Measurements from ENCODE around the gene IFNA6.
"Not testable (repeated sequence)": the region's sequence is repeated elsewhere in the genome, so short reads cannot be mapped to it uniquely, and the experiment has no call there.

The IFNA6 gene

DNA sequence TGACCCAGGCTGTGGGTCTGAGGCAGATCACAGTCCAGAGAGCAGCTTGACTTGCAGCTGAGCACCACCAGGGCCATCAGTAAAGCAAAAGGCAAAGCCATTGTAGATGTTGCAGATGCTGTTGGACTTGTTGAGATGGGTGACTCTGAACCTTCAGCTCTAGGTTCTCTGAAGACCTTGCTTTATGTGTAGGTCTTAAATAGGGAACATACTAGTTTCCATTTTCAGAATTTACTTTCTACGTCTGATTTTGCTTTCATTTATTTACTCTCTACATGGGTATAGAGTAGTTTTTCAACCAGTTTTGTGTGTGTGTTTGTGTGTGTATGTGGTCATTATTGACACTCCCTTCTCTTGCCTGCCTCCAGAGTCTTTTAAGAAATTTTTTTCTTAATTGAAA, at the start of gene IFNA6:
Gene IFNA6, minus strand, starts transcription at position 101 of the 400 bp plus-strand sequence. Its CDS starts 0 bp downstream, at position 101.
- no peak for DNase-seq

DNA sequence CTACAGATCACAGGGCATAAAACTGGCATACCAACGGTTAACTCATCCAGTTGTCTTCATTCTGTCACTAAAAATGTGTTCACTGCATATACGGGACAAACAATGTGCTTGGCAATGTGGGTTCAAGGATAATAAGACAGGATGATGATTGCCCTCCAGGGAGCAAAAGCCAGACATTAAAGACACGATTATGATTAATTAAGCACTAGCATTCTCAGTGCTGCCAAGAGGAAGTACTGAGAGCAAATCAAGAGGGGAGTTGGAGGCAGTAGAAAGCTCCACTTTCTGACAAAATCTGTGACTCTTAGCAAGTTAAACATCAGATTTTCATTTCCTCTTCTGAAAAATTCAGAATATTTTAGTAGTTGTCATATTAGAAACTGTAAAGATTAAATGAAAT, 49.3 kb upstream of the IFNA6 start:
- no peak for DNase-seq

DNA sequence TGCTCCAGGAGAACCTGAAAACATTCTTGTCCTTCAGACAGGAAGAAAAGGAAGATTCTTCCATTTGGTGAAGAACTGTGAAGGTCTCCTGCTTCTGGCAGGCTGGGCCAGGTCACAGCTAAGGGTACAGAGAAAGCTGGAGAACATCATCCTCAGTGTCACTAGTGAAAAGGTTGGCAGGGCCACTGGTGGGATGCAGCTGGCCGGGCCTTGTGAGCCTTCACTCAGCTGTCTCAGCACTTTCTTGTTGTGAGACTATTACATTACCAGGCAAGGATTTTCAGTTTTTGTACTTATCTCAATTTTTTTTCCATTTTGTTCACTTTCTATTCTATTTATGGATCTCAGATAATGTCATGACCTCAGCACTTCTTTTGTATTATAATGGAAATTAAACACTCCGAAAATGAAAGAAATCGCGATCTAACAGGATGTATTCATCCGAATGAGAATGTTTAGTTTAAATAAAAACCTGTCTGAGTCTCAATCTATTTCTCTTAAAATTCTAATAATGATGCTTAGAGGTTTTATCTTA, 48.3 kb upstream of the IFNA6 start:
- no peak for DNase-seq

DNA sequence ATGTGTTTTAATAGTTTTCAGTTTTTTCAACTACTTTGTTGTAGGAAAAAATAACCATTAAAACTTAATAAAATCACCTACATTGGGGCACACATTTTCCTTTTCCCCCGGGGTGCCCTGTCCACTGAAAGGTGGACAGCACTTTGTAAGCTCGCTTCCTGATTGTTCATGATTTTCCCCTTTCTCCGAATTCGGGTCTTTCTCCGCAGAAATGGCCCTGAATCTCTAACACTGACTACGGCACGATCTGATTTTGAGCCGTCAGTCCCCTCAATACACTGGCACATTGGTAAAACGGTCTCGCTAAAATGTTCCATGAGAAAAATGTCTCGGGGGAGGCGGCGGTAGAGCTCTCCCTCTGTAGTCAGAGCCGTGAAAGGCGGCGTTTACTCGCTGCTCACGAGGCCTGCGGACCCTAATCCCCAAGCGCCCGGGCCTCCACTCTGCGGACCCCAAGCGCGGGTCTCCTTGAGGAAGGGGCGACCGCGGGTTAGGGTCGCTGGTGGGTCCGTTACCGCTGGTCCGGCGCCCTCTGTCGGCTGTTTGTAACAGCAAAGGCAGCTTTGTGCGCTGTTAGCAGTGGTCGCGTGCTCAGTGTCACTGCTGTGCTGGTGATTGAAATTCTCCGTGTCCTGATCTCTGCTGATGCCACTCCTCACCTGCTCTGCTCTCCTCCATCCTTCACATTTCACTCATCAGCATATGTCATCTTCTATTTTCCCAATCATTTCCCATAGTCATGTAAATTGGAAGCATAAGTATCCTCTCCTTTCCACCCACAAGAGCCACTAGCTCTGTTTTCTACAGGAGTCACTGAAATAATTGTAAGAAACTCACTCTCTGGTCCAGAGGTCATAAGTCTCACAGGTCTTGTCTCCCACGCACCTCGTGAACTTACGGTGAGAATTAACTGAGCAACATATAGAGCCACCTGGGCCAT, 45.4 kb upstream of the IFNA6 start:
- DNase-seq, result no peak

DNA sequence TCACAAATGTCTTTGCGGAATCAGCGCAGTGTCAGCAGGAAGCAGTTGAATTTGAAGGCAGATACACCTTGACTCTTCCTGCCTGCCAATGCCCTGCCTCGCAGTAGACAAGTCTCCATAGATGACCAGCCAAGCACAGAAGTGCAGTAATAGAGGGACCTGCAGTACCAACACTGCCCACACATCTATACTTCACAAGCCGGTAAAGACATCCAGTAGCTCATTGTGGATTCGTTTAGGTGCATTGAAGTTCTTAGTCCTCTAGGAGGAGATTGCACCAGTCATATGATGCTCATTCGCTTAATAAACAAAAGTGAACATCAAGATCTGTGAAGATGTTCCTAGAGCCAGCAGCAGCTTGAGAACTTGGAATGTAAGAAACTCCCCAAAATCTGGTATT, 41.6 kb upstream of the IFNA6 start:
- no peak for DNase-seq

DNA sequence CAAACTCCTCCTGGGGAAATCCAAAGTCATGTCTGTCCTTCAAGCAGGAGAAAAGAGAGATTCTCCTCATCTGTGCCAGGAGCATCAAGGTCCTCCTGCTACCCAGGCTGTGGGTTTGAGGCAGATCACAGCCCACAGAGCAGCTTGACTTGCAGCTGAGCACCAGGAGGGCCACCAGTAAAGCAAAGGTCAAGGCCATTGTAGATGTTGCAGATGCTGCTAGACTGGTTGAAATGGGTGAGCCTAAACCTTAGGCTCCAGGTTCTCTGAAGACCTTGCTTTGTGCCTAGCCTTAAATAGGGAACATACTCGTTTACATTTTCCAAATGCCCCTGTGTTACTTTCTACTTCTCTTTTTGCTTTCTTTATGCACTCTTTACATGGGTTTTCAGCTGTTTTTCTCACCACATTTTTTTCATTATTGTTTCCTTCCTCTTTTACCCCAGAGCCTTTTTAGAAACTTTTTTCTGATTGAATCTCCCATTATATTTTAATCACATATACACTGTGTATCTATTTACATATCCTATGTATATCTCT, 34.5 kb upstream of the IFNA6 start, which contains the start of gene IFNA2:
Gene IFNA2, minus strand, starts transcription at position 268 of the 540 bp plus-strand sequence. Its CDS starts 69 bp downstream, at position 199.
- DNase-seq, result no peak

DNA sequence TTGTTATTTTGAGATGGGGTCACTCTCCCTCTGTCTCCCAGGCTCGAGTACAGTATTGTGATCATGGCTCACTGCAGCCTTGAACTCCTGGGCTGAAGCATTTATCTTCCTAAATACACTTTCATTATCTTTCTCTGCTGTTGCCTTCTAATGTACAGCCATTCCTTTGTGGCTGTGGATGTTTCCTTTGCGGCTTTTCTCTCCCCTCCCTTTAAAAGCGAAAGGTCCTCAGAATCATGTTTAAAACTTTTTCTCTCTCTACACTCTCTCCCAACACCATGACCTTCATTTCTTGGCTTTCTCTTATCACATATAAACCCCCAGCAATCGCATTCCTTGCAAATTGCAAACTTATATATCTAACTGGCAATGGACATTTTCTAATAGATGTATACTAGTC, 32.9 kb upstream of the IFNA6 start:
- DNase-seq, result no peak

DNA sequence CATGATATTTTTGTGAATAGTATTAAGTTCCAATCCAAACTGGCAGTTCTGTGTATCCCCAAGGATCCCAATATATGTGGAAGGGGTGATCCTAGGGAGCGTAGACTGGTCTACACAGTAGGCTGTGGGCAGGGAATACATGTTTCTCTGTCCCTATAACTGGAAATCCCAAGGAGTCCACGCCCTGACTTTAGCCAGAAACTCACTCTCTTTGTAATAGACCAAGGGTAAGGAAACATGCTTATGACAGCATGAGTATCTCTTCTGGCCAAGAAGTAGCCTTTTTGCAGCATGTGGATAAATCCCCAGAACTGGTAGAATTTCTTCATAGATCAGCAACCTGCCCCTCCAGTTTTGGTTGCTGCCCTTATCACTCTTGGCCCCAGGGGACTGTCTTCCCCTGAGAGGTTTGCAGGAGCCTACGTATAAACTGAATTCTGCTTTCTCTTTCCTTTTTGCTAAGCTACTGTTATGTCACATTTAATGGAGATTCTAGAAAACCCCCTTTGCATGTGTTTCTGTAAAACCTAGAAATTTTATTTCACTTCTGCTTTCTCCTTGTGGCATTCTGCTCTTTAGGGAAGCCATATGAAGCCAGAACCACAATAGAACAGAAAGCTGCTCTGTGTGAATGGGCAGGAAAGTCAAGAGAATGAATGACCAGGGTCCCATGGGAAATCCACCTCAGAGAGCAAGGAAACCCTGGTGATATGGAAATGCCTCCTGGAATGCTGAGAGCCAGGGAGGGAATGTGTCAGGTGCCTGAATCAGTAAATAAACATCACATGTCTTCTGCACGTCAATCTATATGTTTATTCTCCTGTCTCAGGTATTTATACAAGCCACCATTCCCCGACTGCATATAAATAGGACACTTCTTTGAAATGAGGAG, 31.0 kb upstream of the IFNA6 start:
- peak; percentile 27 for DNase-seq

DNA sequence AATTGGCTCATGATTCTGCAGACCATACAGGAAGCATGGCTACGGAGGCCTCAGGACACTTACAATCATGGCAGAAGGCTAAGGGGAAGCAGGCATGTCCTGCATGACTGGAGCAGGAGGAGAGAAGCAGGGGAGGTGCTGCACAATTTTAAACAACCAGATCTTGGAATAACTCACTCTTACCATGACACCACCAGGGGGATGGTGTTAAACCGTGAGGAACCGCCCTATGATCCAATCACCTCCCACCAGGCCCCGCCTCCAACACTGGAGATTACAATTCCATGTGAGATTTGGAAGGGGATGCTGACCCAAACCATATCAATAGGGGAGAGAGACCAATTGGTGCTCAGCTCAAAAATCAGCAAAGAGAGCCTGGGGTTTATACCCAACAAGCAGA, 20.8 kb upstream of the IFNA6 start:
- not testable (repeated sequence) for DNase-seq

DNA sequence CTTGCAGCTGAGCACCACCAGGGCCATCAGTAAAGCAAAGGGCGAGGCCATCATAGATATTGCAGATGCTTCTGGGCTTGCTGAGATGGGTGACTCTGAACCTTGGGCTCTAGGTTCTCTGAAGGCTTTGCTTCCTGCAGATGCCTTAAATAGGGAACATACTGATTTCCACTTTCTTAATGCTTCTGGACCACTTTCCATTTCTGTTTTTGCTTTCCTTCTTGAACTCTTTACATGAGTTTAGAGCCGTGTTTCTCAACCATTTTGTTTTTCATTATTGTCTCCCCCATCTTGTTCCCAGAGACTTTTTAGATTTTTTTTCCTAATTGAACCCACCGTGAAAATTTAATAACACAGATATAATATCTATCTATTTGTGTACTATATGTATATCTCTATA, 17.3 kb upstream of the IFNA6 start, which contains the start of gene IFNA13:
Gene IFNA13, minus strand, starts transcription at position 101 of the 400 bp plus-strand sequence. Its CDS starts 47 bp downstream, at position 54.
- DNase-seq, result no peak

DNA sequence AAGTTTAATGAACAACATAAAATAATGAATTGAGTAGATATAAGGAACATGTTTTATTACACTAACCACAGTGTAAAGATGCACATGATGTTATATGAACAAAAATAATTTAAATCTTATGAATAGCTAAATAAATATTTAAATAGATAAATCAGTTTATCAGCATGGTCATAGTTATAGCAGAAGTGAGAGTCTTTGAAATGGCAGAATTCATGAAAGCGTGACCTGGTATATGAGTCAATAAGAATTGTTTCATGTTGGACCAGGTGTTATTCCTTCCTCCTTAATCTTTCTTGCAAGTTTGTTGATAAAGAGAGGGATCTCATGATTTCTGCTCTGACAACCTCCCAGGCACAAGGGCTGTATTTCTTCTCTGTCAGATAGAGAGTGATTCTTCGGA, 16.5 kb upstream of the IFNA6 start:
- not testable (repeated sequence) for DNase-seq

DNA sequence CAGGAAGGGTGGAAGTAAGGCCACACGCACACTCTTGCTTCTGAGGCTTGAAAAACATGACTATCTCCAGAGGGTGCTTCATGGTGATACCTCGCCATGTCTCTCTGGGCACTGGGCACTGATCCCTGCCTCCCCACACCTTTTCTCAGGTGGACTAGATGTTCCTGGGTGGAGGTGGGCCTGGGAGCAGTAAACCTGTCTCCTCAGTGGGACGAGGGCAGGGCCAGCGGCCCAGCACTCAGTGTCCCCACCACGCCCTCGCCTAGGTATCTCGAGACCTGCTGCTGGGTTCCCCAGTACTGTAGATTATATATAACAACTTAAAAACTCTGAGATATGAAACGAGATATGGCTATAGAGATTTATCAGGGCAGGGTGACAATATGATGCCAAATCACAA, 11.6 kb upstream of the IFNA6 start:
- no peak for DNase-seq

DNA sequence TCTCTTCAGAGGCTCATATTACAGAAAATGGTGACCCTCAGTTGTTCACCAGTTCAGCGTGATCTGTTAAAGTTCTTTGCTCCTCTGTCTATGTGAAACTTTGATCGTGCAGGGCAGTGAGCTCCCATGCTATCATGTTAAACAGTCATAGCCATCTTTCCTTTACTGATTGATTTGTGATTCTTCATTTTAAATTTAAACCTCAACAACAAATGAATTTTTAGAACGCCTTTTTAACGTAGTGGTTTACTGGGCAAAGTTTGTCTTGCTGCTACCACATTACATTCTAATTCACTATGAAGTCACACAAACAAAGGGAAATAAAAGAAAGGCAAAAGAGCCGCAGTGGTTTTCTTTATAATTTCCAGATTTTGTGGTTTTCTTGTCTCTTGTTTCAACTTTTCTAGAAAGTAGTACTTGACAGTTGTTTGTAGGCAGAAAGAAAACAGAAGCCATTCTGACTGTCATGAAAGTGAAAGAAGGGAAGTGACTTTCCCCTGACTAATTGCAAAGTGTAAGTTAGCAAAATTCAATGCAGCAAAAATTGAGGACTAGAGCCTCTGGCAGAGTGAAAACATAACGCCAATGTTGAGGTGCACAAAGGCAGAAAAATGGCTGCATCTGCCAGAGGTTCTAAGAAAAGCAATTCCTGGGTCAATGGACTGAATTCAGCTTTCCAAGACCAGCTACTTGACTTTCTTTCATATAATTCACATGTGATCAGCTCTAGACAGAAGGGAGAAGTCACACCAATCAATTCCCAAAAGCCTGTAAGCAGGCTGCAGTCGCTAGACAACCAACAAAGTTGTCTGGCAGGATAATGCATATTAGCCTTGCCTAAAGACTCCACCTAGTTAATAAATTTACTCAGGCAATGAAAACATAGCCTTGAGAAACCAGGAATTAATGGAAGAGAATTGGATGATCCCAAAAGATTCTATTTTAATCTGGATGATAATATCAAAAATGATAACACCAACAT, 7.1 kb upstream of the IFNA6 start:
- DNase-seq, result no peak

DNA sequence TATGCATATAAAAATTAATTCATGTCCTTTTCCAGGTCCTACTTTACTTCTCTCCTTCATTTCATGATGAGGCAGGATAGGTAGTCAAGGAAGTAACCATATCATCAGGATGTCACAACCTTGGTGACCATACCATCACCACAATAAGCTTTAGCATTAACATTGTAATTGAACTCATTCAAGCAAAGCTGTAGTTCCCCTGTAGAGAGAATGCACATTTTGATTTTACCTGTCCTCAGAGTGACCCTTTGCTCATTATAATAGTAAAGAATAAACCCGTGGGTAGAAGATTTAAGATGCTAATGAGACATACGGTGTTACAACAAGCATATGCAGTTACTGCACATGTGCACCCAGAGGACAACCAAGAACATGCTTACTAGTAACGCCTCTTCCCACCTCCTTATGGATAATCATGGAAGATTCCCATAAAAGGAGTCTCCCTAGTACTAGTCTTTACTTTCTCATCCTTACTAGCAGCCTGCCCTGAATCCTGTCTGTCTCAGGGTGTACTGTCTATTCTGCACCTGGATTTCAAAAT, 2.2 kb downstream of the IFNA6 start:
- DNase-seq, result no peak

DNA sequence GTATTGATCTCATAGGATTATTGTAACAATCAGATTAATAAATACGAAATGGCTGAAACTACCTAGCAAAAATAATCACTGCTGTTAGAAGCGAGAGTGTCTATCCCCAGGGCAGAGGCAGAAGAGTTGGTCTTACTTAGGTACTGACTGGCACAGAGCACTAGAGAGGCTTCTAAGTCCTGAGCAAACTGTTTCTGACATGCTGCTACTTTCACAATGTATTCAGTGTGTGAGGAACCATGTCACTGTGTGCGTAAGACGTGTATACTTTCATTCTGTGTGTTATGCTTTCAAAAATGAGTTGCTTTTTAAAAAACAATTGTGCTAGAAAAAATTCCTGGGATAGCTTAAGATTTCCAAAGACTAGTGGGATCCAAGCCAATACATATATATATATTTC, 10.0 kb downstream of the IFNA6 start:
- DNase-seq, result no peak

DNA sequence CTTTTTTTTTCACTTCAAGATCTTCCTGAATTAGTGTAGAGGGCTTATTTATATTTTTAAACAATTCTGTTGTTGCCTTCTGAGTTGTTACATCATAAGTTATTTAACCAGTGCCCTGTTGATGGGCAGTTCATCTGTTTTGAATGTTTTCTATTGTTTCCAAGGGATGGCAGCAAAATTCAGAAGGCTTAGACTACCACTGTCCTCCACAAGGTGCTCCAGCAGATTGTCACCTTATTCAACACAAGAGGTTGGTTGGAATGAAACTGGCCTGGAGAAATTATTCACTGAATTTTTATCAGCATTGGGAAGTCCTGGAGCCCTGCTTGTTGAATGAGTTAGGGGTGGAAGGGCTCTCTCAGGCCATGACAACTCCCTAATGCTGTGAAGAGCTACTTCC, 14.2 kb downstream of the IFNA6 start:
- DNase-seq, result no peak

DNA sequence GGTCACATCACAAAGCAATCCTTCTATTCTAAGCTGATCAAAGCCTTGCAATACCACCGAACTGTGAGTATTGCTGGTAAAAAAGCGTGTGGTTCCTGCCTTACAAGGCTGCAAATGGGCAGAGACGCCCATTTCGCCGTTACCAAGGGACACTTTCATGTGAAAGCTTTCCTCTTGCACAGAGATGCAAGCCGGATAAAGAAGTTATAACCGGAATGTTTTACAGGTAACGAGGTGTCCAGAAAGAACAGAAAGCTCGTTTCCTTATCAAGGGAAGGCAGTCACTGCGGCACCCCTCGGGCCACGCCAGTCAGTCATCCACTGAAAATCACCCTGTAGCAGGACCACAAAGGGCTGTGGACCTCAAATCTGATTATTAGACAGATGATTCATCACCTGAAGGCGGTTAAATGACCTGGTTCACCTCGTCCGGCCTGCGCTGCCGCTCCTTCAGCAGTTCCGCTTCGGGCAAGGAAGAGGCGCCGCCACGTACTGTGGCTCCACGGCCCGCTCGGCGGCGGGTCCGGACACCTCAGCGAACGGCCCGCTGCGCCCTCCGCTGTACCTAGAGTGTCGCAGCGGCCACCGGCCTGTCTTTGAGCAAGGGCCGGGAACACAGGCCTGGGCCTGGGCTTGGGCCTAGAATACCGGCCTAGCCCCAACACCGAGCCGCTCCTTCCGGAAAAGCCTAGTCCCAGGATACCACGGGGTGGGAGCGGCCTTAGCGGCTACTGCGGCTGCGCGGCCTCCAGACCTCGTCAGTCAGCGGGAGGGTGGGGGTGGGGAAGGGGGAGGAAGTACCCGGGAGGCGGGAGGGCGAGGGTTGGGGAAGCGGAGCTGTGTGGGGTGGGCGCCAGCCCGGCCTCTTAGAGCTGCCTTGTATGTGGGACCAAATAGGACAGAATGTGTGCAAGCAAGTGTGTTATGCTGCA, 15.7 kb downstream of the IFNA6 start, which contains the start of gene KLHL9:
Gene KLHL9, minus strand, starts transcription at position 704 of the 932 bp plus-strand sequence. Its CDS starts 545 bp downstream, at position 159.
- DNase-seq, result peak; percentile 16

DNA sequence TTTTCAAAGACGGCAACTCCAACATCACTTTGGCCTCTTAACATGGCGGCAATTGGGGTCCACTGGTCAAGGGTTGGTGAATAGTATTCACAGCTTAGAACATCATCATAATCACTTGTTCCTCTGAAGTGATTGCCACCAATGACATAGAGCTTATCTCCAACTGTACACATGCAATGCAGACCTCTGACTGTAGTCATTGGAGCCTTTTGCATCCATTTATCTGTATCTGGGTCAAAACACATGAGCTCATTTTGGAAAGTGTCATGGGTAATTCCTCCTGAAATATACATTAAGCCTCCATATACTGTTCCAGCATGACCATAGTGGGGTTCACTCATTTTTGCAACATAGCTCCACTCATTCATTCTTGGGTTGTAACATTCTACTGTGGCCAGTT, 17.5 kb downstream of the IFNA6 start:
- no peak for DNase-seq

DNA sequence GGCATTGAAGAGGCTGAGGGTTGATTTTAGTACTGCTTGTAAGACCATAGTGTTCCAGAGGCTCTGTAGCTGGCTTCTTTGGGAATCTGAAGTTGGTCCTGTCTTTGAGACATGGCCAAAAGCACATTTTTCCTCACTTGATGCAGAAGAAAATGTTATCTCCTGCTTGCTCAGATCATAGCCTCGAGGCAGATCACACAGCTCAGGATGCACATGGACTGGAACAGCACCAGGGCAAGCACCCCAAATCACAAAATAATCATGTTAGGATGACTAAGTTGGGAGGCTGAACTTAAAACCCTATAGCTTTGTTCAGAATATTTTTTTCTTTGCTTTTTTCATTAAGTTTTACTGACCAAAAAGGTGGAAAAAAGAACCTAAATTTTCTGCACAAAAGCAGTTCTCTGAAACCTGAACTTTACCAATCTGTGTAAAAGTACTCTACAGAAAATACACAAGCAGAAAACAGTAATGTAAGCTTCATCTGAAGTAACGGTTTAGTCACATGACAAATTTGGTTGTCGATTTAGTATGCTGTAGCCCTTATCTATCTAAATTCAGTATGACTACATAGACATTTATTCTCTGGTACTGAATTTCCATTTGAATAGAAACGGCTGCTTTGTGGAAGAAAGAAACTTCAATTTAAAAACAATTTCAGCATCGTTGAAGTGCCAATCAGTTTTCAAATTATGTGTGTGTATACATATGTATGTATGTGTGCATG, 18.8 kb downstream of the IFNA6 start:
- DNase-seq, result no peak

All from NCI-H187 treated with DMSO at 0.1 percent for 48 hours (cell line).